ENCODE results near the gene LCN1. TPM values are rescaled to one million over a fixed set of nuclear protein-coding genes. Genes with fewer than 3 reads are reported as not detected.

Gene LCN1
- total and polyA plus RNA-seq, 2 experiments from 2014 or later: not detected

DNA sequence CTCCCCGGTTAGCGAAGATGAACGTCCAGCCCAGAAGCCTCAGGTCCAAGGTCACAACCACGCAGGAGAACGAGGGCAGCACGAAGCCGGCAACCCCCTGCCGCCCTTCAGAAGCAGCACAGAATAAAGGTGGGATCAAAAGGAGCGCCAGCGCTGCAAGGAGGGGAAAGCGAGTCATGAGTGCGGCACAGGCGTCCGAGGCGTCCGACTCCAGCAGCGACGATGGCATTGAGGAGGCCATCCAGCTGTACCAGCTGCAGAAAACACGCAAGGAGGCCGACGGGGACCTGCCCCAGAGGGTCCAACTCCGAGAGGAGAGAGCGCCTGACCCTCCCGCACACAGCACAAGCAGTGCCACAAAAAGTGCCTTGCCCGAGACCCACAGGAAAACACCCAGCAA, 35.9 kb upstream of the LCN1 start:
- WGBS, 2 experiments (ENCODE audit: low coverage in 1 of 2, low lambda C conversion rate in 2 of 2, missing lambda C conversion rate in 2 of 2): 93 to 97% methylated on average over 25 of the region's 25 CpGs
- no peak for DNase-seq
- H3F3A ChIP-seq (ENCODE audit: insufficient read depth): no peaks in the 10 kb centered on the region
- H3K4me3 ChIP-seq: no peak overlapping the region
- in situ Hi-C loops (cut with MboI): no loop called here
- no peaks in the 10 kb centered on the region for H3K27me3 ChIP-seq (replicated peaks; ENCODE audit: insufficient read depth)
- no peaks in the 10 kb centered on the region; the same call in 1 of the 2 replicates for H3K36me3 ChIP-seq (ENCODE audit: low read depth)
- TF ChIP-seq EZH2phosphoT487 (IDR thresholded peaks at IDR 0.05; ENCODE audit: insufficient read depth, low read depth) (no peak), EZH2 (IDR thresholded peaks at IDR 0.05; ENCODE audit: insufficient read depth, poor library complexity, severe bottlenecking) (no peak)
- no peaks in the 10 kb centered on the region for H3K9me2 ChIP-seq (ENCODE audit: insufficient read depth)
- no peaks in the 10 kb centered on the region for H4K20me1 ChIP-seq (ENCODE audit: insufficient read depth)
- no peaks in the 10 kb centered on the region for H3K9me3 ChIP-seq (ENCODE audit: low read depth)
- H2AFZ ChIP-seq: no peak overlapping the region
- H3K27ac ChIP-seq: no peak overlapping the region
- H3K9ac ChIP-seq: no peak overlapping the region
- peaks cover 6% of the 10 kb centered on the region; the same call in 1 of the 2 replicates for H3K4me1 ChIP-seq (ENCODE audit: insufficient read depth)
- H3K4me2 ChIP-seq (ENCODE audit: unreplicated experiment): no peak overlapping the region
- H3K79me2 ChIP-seq (ENCODE audit: insufficient read depth): peaks cover 20% of the 10 kb centered on the region

GRCh38 chr9:135485832-135486231, 35.4 kb upstream of the LCN1 start:
- Histone ChIP-seq H4K20me1 (ENCODE audit: insufficient read depth) (no peaks in the 10 kb centered on the region), H3K27me3 (replicated peaks; ENCODE audit: insufficient read depth) (no peaks in the 10 kb centered on the region), H3K9ac (no peak overlapping the region), H3K27ac (no peak overlapping the region), H3K9me3 (ENCODE audit: low read depth) (no peaks in the 10 kb centered on the region), H3K4me1 (ENCODE audit: insufficient read depth) (peaks cover 5% of the 10 kb centered on the region; the same call in 1 of the 2 replicates), H2AFZ (no peak overlapping the region), H3K79me2 (ENCODE audit: insufficient read depth) (peaks cover 20% of the 10 kb centered on the region), H3K9me2 (ENCODE audit: insufficient read depth) (no peaks in the 10 kb centered on the region), H3F3A (ENCODE audit: insufficient read depth) (no peaks in the 10 kb centered on the region), H3K4me2 (ENCODE audit: unreplicated experiment) (no peak overlapping the region), H3K4me3 (no peak overlapping the region), H3K36me3 (ENCODE audit: low read depth) (no peaks in the 10 kb centered on the region; the same call in 1 of the 2 replicates)
- no peak for TF ChIP-seq EZH2 (IDR thresholded peaks at IDR 0.05; ENCODE audit: insufficient read depth, poor library complexity, severe bottlenecking)
- no peak for TF ChIP-seq EZH2phosphoT487 (IDR thresholded peaks at IDR 0.05; ENCODE audit: insufficient read depth, low read depth)
- DNase-seq: no peak
- in situ Hi-C loops (cut with MboI): no loop called here
- 87% methylated on average over 21 of the region's 21 CpGs for WGBS, 2 experiments (ENCODE audit: low coverage in 1 of 2, low lambda C conversion rate in 2 of 2, missing lambda C conversion rate in 2 of 2)

GRCh38 chr9:135486267-135487065, 34.8 kb upstream of the LCN1 start:
- Histone ChIP-seq H3K4me2 (ENCODE audit: unreplicated experiment) (no peak overlapping the region), H4K20me1 (ENCODE audit: insufficient read depth) (no peaks in the 10 kb centered on the region), H3K36me3 (ENCODE audit: low read depth) (no peaks in the 10 kb centered on the region; the same call in 1 of the 2 replicates), H3K9me2 (ENCODE audit: insufficient read depth) (no peaks in the 10 kb centered on the region), H2AFZ (no peak overlapping the region), H3K27ac (no peak overlapping the region), H3K27me3 (replicated peaks; ENCODE audit: insufficient read depth) (no peaks in the 10 kb centered on the region), H3K9ac (no peak overlapping the region), H3K79me2 (ENCODE audit: insufficient read depth) (peaks cover 16% of the 10 kb centered on the region), H3F3A (ENCODE audit: insufficient read depth) (no peaks in the 10 kb centered on the region), H3K9me3 (ENCODE audit: low read depth) (no peaks in the 10 kb centered on the region), H3K4me1 (ENCODE audit: insufficient read depth) (no peaks in the 10 kb centered on the region), H3K4me3 (no peak overlapping the region)
- DNase-seq: no peak
- TF ChIP-seq EZH2phosphoT487 (IDR thresholded peaks at IDR 0.05; ENCODE audit: insufficient read depth, low read depth): no peak
- TF ChIP-seq EZH2 (IDR thresholded peaks at IDR 0.05; ENCODE audit: insufficient read depth, poor library complexity, severe bottlenecking): no peak
- in situ Hi-C loops (cut with MboI): no loop called here
- WGBS, 2 experiments (ENCODE audit: low coverage in 1 of 2, low lambda C conversion rate in 2 of 2, missing lambda C conversion rate in 2 of 2): 97% methylated on average over 32 to 33 of the region's 33 CpGs

GRCh38 chr9:135487281-135488012, 33.8 kb upstream of the LCN1 start:
- 96 to 97% methylated on average over 27 to 40 of the region's 40 CpGs for WGBS, 2 experiments (ENCODE audit: low coverage in 1 of 2, low lambda C conversion rate in 2 of 2, missing lambda C conversion rate in 2 of 2)
- TF ChIP-seq EZH2 (IDR thresholded peaks at IDR 0.05; ENCODE audit: insufficient read depth, poor library complexity, severe bottlenecking) (no peak), EZH2phosphoT487 (IDR thresholded peaks at IDR 0.05; ENCODE audit: insufficient read depth, low read depth) (no peak)
- no peaks in the 10 kb centered on the region for H3K4me1 ChIP-seq (ENCODE audit: insufficient read depth)
- DNase-seq: no peak
- H4K20me1 ChIP-seq (ENCODE audit: insufficient read depth): no peaks in the 10 kb centered on the region
- no peak overlapping the region for H2AFZ ChIP-seq
- no peak overlapping the region for H3K27ac ChIP-seq
- H3F3A ChIP-seq (ENCODE audit: insufficient read depth): no peaks in the 10 kb centered on the region
- no peak overlapping the region for H3K4me3 ChIP-seq
- no peaks in the 10 kb centered on the region for H3K27me3 ChIP-seq (replicated peaks; ENCODE audit: insufficient read depth)
- H3K4me2 ChIP-seq (ENCODE audit: unreplicated experiment): no peak overlapping the region
- no peak overlapping the region for H3K9ac ChIP-seq
- H3K79me2 ChIP-seq (ENCODE audit: insufficient read depth): 0 out of 2 replicates have a peak, but pooled peaks cover 8% of the 10 kb centered on the region
- in situ Hi-C loops (cut with MboI): no loop called here
- no peaks in the 10 kb centered on the region for H3K9me2 ChIP-seq (ENCODE audit: insufficient read depth)
- H3K9me3 ChIP-seq (ENCODE audit: low read depth): no peaks in the 10 kb centered on the region
- no peaks in the 10 kb centered on the region; the same call in 1 of the 2 replicates for H3K36me3 ChIP-seq (ENCODE audit: low read depth)

All from GM23248 (cell line).